PC-9 (cell line): ENCODE results near the gene DUSP2. TPM values are rescaled to one million over a fixed set of nuclear protein-coding genes. Genes with fewer than 3 reads are reported as not detected.
A peak's percentile ranks its signal among the peaks of the same experiment; 100 is the strongest.

Experiments
- BruUV-seq: library from RNA; stranded (reverse); fragments of 400-500 nt; replicated peaks from 2 replicates; lab custom pipeline; 2021; lab: Mats Ljungman, UMichigan
- CTCF ChIA-PET: fragments of 300-600 bp; sonication (Branson Sonifier 250); formaldehyde crosslinking; loops from one replicate; lab custom pipeline; 2022; ENCODE audit warnings: antibody characterized with exemption; lab: Charles Lee
- POLR2A ChIA-PET: fragments of 300-600 bp; sonication (Branson Sonifier 250); formaldehyde crosslinking; loops from one replicate; lab custom pipeline; 2022; ENCODE audit warnings: antibody characterized with exemption; ENCODE audit not compliant: unreplicated experiment; lab: Charles Lee
- DNase-seq, 2 experiments: peaks; one replicate each; pipeline versions ENCODE4 v3.0.0 to v3.0.0-alpha.2; 2015 to 2022; ENCODE audit warnings: mixed read lengths in 1 of 2
- H2AFZ ChIP-seq: fragments of 200-600 bp; sonication (generic); 2 replicates; pipeline ENCODE4 v1.8.1; 2017; ENCODE audit warnings: antibody characterized with exemption
- H3F3A ChIP-seq: fragments of 200-600 bp; sonication (generic); 2 replicates; pipeline ENCODE4 v1.8.1; 2017; ENCODE audit warnings: antibody characterized with exemption, mild to moderate bottlenecking, low read depth; ENCODE audit not compliant: insufficient read depth
- H3K27ac ChIP-seq: fragments of 200-600 bp; sonication (generic); 2 replicates; pipeline ENCODE4 v1.6.1; 2016; ENCODE audit warnings: mixed run types
- H3K27me3 ChIP-seq: fragments of 200-600 bp; sonication (generic); 2 replicates; pipeline ENCODE4 v1.6.1; 2016; ENCODE audit warnings: low read depth, mixed run types; ENCODE audit not compliant: insufficient read depth
- H3K36me3 ChIP-seq: fragments of 200-600 bp; sonication (generic); 2 replicates; pipeline ENCODE4 v1.6.1; 2016; ENCODE audit warnings: low read depth, mixed run types
- H3K4me1 ChIP-seq: fragments of 200-600 bp; sonication (generic); replicated peaks from 2 replicates; pipeline ENCODE4 v1.6.1; 2016; ENCODE audit warnings: mixed run types; ENCODE audit not compliant: insufficient read depth
- H3K4me2 ChIP-seq: fragments of 200-600 bp; sonication (generic); 2 replicates; pipeline ENCODE4 v1.6.1; 2017; ENCODE audit warnings: mixed run types
- H3K4me3 ChIP-seq: fragments of 200-600 bp; sonication (generic); 2 replicates; pipeline ENCODE4 v1.6.1; 2016; ENCODE audit warnings: mixed run types
- H3K79me2 ChIP-seq: fragments of 200-600 bp; sonication (generic); 2 replicates; pipeline ENCODE4 v1.6.1; 2017; ENCODE audit warnings: low read depth, mixed run types
- H3K9me2 ChIP-seq: fragments of 200-600 bp; sonication (generic); 2 replicates; pipeline ENCODE4 v1.8.1; 2017; ENCODE audit warnings: mild to moderate bottlenecking; ENCODE audit not compliant: insufficient read depth
- H3K9me3 ChIP-seq: fragments of 200-600 bp; sonication (generic); 2 replicates; pipeline ENCODE4 v1.8.1; 2016; ENCODE audit warnings: low read depth; ENCODE audit not compliant: insufficient read depth
- H4K20me1 ChIP-seq: fragments of 200-600 bp; sonication (generic); 2 replicates; pipeline ENCODE4 v1.8.1; 2017; ENCODE audit not compliant: insufficient read depth
- CTCF ChIP-seq: fragments of 200-600 bp; sonication (generic); conservative IDR thresholded peaks from 2 replicates; pipeline ENCODE4 v1.6.1; 2017; ENCODE audit warnings: mixed run types, antibody characterized with exemption, mild to moderate bottlenecking, moderate library complexity
- EZH2 ChIP-seq: fragments of 200-600 bp; sonication (generic); IDR thresholded peaks from 2 replicates; pipeline ENCODE4 v1.8.0; 2017; ENCODE audit warnings: antibody characterized with exemption, low read depth
- intact Hi-C: fragments of 100-400 bp; cut with micrococcal nuclease; formaldehyde crosslinking; loops from one replicate; pipeline ENCODE4 v1.10.0; 2022; ENCODE audit not compliant: unreplicated experiment
- total RNA-seq: library from RNA; stranded (reverse); gene quantifications from 2 replicates; pipeline ENCODE4 v1.2.3, GENCODE V29; 2021

The DUSP2 gene
- total RNA-seq, 1 experiment from 2014 or later: 4.0 TPM

DNA sequence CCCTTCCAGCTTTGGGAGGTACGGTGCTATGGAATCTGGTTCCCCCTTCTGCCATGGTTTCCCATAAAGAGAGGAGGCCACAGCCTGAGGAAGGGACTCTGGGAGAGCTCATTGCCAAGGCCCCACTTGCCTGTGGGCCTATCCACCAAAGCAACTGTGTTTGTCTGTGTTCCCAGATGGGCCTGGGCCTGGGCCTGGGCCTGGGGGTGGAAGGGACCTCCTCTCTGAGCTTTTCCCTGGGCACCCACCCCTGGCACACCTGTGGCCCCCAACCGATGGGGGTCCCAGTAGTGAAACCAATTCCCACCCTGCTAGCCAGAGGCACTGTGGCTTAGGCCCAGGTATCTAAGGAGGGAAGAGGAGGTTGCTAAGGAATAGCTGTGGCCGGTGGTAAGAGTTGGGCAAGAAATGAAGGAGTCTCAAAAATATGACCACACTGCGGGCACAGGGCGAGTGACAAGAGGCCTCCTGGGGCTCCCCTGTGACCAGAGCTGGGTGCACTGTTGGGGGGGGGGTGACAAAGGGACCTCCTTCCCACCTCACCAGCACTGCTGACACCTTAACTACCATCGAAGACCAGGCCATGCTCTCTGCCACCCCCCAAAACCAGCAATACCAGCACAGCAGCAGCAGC lies 4.9 kb upstream of the DUSP2 start:
- no peak for DNase-seq
- Histone ChIP-seq H3K9me3 (no peaks in the 10 kb centered on the region), H3F3A (peaks cover 7% of the 10 kb centered on the region; the same call in 1 of the 2 replicates), H3K4me2 (no peak overlapping the region), H3K4me3 (no peak overlapping the region), H4K20me1 (no peaks in the 10 kb centered on the region), H3K27ac (no peak overlapping the region), H3K9me2 (no peaks in the 10 kb centered on the region), H3K4me1 (0 out of 2 replicates have a peak, but pooled peaks cover 6% of the 10 kb centered on the region), H3K79me2 (no peaks in the 10 kb centered on the region), H3K36me3 (no peaks in the 10 kb centered on the region), H3K27me3 (peaks cover 2% of the 10 kb centered on the region; the same call in 1 of the 2 replicates), H2AFZ (no peak overlapping the region)
- no peak for TF ChIP-seq CTCF
- no peak for TF ChIP-seq EZH2
- ChIA-PET POLR2A (no interaction called here), CTCF (no interaction called here)
- intact Hi-C loops: no loop called here
- BruUV-seq: no TSS peak

GRCh38 chr2:96148410-96149217 lies 3.4 kb upstream of the DUSP2 start:
- intact Hi-C loops: no loop called here
- Histone ChIP-seq H3K9me2 (no peaks in the 10 kb centered on the region), H2AFZ (no peak overlapping the region), H3K4me3 (no peak overlapping the region), H3K4me1 (peaks cover 13% of the 10 kb centered on the region), H4K20me1 (no peaks in the 10 kb centered on the region), H3K27ac (no peak overlapping the region), H3K36me3 (no peaks in the 10 kb centered on the region), H3K4me2 (peak overlapping the region; percentile 24; the same call in 1 of the 2 replicates), H3K27me3 (no peaks in the 10 kb centered on the region), H3K9me3 (no peaks in the 10 kb centered on the region), H3F3A (peaks cover 9% of the 10 kb centered on the region; the same call in 1 of the 2 replicates), H3K79me2 (peaks cover 12% of the 10 kb centered on the region; the same call in 1 of the 2 replicates)
- POLR2A ChIA-PET: interaction anchor here (0.7 kb wide), 1 partner anchor 12 kb away, joined by 3 read pairs; no protein-coding TSS in a partner anchor
- peak; percentile 64 to 89 for DNase-seq
- TF ChIP-seq EZH2 (no peak), CTCF (no peak)
- CTCF ChIA-PET: no interaction called here
- BruUV-seq: no TSS peak

DNA sequence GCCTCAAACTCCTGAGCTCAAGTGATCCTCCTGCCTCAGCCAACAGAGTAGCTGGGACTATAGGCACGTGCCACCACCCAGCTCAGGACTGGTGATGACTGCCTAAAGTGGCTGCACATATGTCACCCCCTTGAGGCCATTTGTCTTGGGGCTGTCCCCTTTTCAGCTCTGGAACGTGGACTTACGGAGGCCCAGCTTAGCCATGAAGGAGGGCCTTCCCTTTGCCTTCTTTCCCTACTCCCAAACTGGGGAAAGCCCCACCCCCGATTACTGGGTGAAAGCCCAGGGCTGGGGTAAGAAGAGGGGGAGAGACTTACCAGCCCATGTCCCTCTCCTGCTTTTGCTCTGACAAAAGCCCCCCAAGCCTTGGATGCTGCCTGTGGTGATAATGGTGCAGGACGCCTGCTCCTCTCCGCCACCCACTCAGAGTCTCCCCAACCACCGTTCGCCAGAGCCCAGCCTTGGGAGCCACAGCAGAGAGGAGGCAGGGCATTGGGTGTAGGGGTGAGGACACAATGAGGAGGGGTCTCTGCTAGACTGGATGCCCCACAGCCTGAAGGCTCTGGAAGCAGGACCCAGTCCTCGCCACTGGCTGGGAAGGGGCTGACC lies 2.5 kb upstream of the DUSP2 start:
- Histone ChIP-seq H3K4me3 (no peak overlapping the region), H2AFZ (no peak overlapping the region), H3K79me2 (peaks cover 12% of the 10 kb centered on the region; the same call in 1 of the 2 replicates), H3K9me2 (no peaks in the 10 kb centered on the region), H3K36me3 (no peaks in the 10 kb centered on the region; the same call in 1 of the 2 replicates), H3K4me1 (peaks cover 13% of the 10 kb centered on the region), H3K9me3 (no peaks in the 10 kb centered on the region), H3K27me3 (no peaks in the 10 kb centered on the region), H3F3A (peaks cover 18% of the 10 kb centered on the region; the same call in 1 of the 2 replicates), H3K27ac (no peak overlapping the region), H3K4me2 (no peak overlapping the region), H4K20me1 (no peaks in the 10 kb centered on the region)
- POLR2A ChIA-PET: no interaction called here
- TF ChIP-seq EZH2 (no peak), CTCF (no peak)
- no TSS peak for BruUV-seq
- intact Hi-C loops: no loop called here
- DNase-seq: no peak
- CTCF ChIA-PET: interaction anchor here (0.6 kb wide), 1 partner anchor 282 kb away, joined by 17 read pairs; no protein-coding TSS in a partner anchor
